Measurements from ENCODE around the gene ST6GALNAC3.
"Not testable (repeated sequence)": the region's sequence is repeated elsewhere in the genome, so short reads cannot be mapped to it uniquely, and the experiment has no call there.

The ST6GALNAC3 gene

DNA sequence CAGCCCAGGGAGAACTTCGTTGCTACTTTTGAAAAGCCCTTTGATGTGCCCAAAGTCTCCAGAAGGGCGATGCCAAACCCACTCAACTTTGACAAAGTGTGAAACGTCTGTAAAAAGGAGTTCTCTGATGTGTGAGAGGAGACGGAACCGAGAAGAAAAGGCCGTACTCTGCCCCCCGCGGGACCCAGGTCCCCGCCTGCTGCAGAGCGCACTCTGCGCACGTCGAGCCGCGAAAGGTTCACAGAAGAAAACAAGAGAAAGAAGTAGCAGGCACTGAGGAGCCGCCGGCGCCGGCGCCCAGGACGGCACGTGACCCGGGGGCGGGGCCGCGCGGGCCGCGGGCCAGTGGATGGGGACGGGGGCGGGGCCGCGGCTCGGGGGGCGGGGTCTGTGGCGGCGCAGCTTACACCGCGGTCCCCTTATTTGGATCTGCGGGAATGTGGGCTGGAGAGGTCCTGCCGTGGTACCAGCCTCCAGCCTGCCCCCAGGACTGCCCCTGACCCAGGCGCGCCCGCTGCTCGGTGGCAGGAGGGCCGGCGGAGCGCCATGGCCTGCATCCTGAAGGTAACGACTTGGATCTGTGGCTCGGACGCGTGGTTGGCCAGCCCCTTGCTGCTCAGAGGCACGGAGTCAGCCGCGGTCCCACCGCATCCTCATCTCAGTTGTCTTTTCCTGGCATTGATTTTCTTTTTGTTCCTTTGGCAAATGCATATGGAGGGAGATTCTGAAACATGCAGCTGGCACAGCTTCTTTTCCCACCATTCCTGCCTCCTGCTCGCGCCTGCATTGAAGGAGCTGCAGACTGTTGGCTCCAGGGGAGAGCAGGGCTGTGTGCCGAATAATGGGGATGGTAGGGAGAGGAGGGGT lies at the start of gene ST6GALNAC3:
ST6GALNAC3 (plus strand) TSS at position 426 of the 867 bp plus-strand sequence.
- peak; percentile 78 to 81 for DNase-seq

DNA sequence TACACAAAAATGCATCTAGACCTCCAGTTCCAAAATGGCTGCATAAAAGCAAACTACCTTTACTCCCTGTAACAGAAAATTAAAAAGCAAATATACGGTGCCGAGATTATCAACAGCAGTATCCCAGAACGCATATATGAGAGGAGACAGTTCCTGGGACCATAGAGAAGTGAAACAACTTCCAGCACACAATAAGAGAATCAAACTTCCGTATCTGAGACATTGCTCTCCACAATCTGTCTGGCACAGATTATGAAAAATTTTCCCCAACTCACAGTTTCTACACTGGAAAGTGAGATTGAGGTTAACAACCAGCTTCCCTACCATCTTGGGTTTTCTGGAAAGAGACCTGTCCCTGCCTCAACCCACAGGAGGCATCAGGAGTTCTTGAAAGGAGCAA lies 47.2 kb upstream of the ST6GALNAC3 start:
- DNase-seq = no peak

DNA sequence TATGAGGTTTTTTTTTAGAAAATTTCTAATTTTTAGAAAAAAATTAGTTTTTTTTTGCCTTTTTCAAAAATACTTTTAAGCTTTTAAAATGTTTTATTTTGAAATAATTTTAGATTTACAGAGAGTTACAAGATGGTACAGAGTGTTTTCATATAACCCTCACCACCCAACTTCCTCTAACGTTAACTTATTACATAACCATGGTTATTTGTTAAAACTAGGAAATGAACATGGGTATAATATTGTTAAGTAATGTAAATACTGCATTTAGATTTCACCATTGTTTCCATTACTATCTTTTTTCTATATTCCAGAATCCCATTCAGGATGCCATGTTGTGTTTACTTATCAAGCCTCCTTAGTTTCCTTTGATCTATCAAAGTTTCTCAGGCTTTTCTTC lies 45.2 kb upstream of the ST6GALNAC3 start:
- no peak for DNase-seq

DNA sequence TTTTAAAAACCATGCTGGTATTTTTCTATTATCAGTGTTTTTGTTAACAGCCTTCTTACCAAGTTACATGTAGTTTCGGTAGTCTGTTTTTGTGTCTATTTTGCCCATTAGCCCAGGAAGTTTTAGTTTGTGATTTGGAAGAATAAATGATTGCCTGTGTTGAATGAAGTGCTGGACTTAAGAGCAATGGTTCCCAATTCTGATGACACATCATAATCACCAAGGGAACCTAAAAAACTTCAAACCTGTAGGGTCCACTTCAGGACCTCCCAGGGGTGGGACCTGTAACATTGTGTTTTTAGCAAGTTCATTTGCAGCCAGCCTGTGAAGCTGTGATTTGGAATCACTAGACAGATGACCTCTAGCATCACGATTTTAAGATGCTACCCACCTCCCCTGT lies 43.0 kb upstream of the ST6GALNAC3 start:
- no peak for DNase-seq

DNA sequence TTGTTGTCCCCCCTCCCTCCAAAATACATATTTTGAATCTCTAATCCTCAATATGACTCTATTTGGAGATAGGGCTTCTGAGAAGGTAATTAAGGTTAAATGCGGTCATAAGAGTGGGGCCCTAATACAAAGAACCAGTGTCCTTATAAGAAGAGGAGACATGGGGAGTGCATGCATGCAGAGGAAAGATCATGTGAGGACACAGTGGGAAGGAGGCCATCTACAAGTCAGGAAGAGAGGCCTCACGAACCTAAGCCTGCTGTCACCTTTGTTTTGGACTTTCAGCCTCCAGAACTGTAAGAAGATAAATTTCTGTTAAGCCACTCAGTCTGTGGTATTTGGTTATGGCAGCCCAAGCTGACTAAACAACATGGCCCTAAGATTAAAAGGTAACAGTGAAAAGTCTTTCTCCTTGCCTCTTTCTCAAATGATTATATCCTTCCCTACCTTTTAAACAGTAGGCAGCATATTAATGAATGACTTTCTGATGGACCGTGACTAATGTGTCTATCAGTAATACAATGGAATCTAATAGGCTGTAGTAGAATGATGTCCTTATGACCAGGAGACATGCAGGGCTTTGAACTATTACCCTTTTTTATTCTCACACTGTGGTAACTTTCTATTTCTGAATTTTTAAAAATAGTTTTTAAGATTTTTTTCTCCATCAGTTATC lies 40.6 kb upstream of the ST6GALNAC3 start:
- no peak for DNase-seq

DNA sequence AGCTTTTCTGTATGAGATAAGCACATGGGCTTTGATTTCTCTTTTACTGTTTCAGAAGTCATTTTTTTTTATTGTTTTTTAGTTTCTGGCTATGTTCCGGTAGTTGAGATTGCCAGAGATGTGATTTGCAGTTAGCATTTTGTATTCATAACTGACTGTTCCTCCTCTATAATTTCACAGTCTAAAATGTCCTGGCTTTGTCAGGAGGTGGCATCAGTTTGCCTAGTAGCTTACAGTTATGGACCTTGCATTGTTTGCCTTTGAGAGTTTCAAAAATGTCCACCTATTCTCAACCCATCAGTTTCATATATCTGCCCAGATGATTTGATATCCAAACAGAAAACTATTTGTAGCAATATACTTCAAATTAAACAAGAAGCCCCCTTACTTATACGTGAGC lies 39.5 kb upstream of the ST6GALNAC3 start:
- no peak for DNase-seq

DNA sequence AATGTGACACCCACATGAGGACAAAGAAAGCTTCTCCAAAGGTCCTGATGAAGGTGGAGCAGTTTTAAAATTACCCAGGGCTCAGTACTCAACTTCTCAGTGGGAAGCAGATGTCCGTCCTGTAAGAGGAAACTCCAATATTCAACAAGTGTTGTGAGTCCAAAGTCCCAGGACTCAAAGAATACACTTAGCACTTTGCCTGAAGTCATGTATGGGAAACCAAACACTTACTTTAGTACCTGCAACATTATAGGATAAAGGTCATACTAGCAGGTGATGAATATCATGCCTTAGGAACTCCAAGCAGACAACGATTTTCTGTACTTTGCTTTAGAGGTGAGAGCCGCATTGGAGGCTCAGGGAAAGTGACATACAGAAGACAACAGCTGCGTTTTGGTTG lies 37.2 kb upstream of the ST6GALNAC3 start:
- DNase-seq = no peak

DNA sequence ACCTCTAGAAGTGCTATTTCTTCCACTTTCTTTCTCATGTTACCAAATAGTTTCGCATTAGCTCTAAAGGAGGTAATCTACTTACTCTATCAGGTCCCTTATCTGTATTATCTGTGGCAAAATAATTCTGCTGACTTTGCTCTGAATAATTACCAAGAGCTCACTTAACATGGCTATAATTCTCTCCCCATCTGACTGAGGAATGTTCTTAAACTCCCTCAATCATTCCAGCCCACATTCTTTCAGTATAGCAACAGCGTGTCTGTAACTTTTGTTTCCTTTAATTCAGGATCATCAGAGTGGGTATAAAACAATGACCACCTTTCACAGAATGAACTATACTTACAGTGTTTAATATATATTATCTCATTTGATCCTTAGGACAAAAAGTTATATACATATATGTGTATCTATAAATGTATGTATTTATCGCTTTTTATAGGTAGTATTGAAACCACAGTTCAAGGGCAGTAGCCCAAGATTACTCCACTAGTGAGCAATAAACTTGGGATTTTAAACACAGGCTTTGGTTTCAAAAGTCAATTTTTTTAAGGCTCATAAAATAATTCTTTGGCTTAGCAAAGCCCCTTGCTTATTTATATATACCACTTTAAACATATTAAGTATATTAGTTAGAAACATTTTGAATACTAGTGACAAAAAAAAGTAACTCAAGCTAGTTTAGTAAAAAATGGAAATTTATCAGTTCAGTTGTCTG lies 36.1 kb upstream of the ST6GALNAC3 start:
- DNase-seq = no peak

DNA sequence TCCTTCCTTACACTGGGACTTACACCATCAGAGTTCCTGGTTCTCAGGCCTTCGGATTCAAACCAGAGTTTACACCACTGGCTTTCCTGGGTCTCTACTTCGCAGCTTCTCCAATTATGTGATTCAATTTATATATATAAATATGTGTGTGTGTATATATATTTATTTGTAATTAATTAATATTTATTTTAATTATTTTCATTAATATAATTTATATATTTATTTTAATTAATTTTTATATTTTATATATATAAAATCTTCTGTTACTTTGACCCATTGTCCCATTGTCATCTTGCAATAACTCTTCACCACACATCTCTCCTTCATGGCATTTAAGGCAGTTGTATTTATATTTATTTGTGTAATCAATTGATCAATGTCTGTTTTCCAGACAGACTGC lies 28.4 kb upstream of the ST6GALNAC3 start:
- no peak for DNase-seq

DNA sequence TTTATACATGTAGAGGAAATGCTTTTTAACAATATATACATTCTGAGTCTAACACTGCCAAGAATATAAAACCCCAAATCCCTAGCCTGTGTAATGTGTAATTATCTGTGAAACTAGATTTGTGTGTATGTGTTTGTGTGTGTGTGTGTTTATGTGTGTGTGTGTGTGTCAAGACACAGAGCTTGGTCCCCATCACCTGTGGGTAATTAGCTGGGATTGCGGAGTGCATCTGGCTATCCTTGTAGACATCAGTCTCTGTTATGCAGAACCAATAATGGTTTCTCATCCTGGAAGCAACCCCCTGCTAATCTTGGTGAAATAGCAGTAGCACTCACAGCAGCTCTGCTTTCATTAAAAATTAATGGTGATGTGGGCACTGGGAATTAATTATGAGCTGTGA lies 26.3 kb upstream of the ST6GALNAC3 start:
- DNase-seq = no peak

DNA sequence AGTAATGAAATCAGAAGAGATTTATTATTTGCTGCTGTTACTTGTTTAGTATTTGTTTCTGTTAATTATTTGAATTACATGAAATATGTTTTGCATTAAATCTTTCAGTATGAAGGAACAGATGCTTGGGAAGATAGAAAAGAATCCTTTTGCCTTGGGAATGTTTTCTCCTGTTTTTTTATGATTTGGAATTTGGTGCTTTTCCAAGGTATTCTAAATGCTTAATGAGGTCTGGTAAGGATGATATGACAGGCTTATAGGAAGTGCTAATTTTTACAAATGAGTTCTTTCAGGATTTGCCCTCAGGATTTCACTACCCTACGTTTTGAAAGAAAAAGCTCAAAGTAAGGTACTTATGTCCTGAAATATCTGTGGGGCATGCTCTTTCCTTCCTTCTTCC lies 25.6 kb upstream of the ST6GALNAC3 start:
- no peak for DNase-seq

DNA sequence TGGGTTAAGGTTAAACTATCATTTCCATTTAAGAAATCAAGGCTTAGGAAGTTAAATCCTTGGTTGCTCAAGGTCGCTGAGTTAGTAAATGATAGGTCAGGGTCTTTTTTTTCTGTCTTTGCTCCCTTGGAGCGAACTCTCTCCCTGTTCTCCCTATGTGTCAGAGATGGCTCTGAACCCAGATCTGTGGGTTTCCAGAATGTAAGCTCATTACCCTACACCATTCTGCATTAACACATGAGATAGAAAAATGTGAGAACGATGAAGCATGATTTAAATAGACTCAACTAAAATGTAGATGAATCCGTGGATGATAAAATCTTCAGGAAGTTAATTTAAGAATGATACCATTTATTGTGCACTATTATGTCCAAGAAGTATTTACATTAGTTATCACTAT lies 25.0 kb upstream of the ST6GALNAC3 start:
- DNase-seq = no peak

DNA sequence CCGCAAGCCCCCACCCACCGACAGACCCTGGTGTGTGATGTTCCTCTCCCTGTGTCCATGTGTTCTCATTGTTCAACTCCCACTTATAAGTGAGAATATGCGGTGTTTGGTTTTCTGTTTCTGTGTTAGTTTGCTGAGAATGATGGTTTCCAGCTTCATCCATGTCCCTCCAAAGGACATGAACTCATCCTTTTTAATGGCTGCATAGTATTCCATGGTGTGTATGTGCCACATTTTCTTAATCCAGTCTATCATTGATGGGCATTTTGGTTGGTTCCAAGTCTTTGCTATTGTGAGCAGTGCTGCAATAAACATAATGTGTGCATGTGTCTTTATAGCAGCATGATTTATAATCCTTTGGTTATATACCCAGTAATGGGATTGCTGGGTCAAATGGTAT lies 24.5 kb upstream of the ST6GALNAC3 start:
- DNase-seq = not testable (repeated sequence)

DNA sequence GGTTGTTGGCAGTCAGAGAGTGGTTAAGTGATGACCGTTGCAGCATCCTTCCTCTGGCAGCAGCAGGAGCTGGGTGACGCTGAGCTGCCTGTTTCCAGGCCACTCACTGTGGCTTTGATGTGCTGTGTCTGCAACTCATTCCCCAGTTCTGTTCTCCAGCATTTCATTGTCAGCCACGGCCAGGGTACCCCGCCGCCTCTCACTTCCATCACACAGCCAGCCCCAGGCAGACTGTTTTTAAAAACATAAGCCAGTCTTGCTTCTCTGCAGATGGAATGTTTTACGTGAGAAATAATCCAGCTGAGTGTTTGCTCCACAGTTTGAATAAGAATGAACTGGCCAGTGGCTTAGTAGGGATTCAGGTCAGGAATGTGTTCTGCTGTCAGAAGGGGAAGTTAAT lies 21.5 kb upstream of the ST6GALNAC3 start:
- DNase-seq = no peak

DNA sequence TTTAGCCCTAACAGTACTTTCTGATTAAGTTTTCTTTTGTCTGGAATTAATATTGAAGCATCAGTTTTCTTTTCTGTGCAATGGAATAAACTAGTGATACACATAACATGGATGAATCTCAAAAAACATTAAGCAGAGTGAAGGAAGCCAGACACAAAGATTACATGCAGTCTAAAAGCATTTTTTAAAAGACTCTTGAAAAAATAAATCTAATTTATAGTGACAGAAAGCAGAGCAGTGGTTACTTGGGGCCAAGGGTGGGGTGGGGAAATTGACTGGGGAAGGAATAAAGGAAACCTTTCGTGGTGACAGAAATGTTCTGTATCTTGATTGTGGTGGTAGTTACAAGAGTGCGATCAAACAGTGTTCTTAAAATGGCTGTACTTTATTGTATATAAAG lies 20.2 kb upstream of the ST6GALNAC3 start:
- no peak for DNase-seq

DNA sequence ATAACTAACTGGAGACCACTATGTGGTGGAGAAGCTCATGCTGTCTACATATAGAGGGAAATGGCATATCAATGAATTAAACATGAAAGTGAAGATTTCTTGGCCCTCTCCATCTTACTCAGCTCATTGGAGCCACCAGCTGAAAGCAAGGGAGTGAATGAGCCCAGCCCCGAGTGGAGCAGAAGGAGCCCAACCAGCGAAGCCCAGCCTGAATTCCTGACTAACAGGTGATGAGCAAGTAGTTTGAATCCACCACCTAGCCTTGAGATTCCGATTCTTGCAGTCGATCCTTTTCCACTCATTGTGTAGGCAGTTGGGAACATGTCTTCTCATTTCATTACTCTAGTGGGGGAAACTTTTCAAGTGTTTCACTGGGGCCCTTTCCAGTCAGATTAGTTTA lies 18.6 kb upstream of the ST6GALNAC3 start:
- DNase-seq = no peak

DNA sequence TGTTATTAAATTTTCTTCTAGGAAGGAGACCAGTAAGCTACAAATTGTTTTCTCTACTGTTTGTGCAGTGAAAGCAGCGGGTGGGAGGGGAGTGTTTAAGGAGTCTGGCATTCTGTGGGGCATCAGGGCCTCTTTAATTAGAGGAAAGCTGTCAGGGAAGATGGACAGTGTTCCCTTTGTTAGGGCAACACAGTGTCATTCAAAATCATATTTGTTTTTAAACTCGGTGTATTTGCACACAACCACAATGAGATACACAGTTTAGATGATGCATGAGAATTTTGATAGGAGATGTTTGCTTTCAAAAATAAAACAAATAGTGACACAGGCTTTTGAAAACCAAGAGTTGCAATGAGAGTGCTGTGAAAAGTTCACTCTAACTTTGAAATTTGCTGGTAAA lies 15.1 kb upstream of the ST6GALNAC3 start:
- DNase-seq = no peak

DNA sequence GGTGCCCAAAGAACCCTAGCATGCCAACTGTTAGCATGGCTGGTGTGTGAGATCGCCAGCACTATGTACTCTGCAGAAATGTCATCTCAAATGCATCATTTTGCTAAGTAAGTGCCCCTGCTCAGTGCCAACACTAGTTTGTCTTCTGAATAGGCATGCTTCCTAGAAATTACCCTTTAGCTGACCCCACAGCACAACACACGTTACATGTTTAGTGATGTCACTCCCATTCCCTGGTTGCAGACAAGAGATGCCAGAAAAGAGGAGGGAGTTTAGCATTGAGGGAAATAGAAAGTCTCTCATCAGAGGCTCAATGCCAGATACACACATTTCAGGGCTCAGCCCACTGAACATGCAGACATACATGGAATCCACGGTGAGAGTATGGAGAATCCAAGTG lies 9.3 kb upstream of the ST6GALNAC3 start:
- no peak for DNase-seq

DNA sequence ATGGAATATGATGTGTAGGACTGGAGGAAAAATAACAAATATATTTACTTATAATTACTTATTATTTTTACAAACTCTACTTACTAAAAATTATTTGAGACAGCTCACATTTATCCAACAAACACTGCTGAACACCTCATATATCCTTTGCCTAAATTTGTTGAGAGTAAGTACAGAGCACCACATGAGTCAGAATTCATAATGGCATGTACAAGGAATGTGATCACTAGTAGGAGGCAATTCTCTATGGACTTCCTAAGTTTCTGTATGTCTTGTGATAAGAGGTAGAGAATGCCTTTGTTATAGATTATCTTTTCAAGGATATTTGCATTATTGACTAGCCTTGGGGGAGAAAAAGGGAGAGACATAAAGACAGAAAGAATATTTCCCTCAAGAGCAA lies 8.2 kb upstream of the ST6GALNAC3 start:
- DNase-seq = no peak

DNA sequence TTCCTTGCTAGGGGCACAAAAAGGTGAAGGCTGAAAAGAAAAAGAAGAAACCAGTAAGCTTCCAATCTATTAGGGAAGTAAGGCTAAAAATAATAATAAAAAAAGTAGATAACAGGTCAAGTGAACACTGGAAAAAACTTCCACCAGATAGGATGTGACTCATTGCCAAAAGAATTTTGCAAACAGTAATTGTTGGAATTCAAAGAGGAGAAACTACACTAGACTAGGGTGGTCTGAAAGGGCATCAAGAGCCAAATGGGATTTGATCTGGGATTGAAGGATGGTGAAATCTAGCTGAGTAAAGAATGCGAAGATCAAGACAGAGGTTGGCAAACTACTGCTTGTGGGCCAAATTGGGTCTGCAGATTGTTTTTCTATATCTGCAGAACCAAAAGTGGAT lies 6.0 kb upstream of the ST6GALNAC3 start:
- DNase-seq = no peak

DNA sequence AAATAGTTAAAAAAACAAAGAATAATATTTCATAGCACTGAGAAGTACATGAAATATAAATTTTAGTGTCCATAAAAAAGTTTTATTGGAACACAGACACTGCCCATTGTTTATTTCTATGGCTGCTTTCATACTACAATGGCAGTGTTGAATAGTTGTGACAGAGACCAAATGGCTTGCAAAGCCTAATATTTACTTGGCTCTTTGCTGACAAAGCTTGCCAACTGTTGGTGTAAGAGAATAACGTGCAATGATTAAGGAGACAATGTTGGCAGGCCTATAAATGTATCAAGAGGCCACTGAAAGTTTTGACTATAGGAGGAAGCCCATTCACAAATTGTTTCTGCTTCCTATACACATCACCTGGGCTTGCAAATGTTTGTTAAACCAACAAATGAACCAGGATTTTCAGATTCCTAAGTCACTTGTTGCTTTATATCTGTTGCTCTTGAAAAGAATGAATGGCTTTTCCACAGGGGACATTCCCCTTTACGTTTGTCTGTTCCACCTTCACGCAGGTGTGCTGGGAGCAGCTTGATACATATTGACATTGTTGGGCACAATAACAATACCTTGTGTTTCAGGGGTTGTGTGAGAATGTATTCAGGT lies 5.5 kb upstream of the ST6GALNAC3 start:
- no peak for DNase-seq

DNA sequence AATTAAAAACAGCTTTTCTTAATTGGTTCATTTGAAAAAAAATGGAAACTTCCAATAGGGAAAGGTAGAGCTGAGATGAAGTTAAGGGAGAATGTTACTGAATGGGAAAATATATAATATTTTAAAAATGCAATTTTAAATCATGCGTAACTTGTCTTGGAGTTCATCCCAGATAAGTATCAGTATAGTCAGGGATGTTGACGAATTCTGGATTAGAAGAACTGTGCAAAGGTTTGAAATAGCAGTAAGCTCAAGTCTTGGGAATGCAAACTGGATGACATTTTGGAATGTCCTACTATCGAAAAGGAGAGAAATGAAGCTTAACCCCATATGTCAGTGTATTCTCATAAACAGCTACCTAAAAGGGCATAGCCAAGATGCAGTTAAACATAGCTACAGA lies 4.0 kb upstream of the ST6GALNAC3 start:
- no peak for DNase-seq

DNA sequence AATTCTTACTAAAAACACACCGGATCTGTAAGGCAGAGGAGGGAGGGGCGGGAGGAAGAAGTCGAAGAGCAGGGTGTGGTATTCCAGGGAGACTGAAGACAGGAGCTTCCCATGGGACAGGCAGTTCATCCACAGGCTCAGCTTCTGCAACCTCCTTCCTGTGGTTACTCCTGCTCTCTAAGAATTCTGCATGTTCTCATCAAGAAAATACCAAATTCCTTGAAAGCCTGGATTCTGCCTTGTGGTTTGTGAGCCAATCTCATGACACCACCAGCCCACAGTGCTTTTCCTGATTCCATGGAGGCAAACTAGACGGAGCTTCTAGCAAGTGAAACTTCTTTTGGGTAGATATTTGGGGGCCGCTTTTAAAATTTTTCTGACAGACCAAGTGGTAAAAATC lies 1.1 kb upstream of the ST6GALNAC3 start:
- DNase-seq = no peak

DNA sequence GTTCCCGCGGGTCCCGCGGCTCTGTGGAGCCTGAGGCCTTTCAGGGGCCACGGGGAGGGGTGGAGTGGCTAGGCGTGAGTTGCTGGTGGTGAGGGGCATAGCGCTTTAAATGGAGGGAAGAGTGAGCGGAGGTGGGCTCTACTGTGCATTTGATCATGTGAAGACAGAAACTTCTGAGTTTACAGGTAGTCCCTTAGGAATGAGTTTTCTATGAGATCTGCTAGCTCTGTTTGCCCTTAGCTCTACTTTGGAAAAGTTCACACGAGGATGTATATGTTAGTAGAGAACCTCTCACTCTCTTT lies 593 bp downstream of the ST6GALNAC3 start:
- DNase-seq = no peak
